Stimulated activated CD8-positive, alpha-beta memory T cell treated with anti-CD3 and anti-CD28 coated beads, Interleukin-15, amount 100 ng/mL, for 1 hour (primary cell): ENCODE measurements around the gene ZBTB42.

ENCODE experiments used
- DNase-seq: peaks from one replicate; pipeline ENCODE4 v3.0.0-alpha.2; 2020; ENCODE audit warnings: low read depth

ZBTB42 gene

GRCh38 chr14:104782808-104783139, 18.1 kb upstream of the ZBTB42 start:
- DNase-seq, result no peak

DNA sequence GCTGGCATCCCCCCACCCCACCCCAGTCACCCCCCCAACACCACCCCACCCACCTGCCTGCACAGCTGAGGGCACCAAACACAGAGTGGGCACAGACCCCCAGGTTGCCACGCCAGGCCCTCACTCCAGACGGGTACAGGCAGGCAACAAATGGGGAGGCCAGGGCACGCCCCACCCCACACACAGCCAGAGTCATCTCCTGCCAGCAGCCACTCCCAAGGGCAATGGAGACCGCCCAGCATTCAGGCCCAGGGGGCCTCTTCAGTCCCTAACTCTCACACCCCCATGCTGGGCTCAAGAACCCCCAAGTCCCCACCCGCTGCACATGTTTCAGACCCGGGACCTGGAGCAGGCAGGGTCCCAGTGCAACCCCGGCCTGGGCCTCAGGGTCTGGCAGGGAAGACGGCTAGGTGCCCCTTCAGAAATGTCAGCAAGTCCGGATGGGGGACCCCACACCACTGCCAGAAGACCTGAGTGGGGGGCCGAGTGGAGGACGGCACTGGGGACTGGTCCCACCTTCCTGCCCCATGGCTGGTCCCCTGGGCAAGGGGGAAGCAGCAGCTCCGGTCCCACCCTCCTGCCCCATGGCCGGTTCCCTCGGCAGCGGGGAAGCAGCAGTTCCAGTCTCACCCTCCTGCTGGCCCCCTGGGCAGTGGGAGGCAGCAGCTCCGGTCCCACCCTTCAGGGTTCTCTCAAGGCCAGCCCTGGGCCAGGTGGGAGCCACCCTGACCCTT, 17.2 kb upstream of the ZBTB42 start:
- no peak for DNase-seq

DNA sequence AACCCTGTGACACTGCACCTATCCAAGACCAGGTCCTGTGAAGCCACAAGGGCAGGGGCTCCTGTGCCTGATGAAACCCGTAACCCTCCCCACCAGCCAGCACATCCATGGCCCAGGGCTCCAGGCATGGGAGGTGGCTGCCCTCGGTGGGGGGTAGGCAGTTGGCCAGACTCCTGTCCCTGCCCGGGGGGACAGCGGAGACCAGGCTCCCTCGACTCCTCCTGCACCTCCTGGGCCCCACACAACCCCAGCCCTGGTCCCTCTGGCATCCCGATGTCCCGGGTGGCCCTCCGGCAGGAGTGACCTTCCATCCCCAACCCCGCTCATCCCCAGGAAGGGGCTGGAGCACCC, 16.7 kb upstream of the ZBTB42 start:
- no peak for DNase-seq

- DNase-seq, result no peak
These were observed 15.8 kb upstream of the ZBTB42 start for GRCh38 chr14:104784846-104785707.

- no peak for DNase-seq
These were observed 15.2 kb upstream of the ZBTB42 start for GRCh38 chr14:104785708-104786080.

- DNase-seq, result no peak
These were observed 14.8 kb upstream of the ZBTB42 start for GRCh38 chr14:104786091-104786586.

DNA sequence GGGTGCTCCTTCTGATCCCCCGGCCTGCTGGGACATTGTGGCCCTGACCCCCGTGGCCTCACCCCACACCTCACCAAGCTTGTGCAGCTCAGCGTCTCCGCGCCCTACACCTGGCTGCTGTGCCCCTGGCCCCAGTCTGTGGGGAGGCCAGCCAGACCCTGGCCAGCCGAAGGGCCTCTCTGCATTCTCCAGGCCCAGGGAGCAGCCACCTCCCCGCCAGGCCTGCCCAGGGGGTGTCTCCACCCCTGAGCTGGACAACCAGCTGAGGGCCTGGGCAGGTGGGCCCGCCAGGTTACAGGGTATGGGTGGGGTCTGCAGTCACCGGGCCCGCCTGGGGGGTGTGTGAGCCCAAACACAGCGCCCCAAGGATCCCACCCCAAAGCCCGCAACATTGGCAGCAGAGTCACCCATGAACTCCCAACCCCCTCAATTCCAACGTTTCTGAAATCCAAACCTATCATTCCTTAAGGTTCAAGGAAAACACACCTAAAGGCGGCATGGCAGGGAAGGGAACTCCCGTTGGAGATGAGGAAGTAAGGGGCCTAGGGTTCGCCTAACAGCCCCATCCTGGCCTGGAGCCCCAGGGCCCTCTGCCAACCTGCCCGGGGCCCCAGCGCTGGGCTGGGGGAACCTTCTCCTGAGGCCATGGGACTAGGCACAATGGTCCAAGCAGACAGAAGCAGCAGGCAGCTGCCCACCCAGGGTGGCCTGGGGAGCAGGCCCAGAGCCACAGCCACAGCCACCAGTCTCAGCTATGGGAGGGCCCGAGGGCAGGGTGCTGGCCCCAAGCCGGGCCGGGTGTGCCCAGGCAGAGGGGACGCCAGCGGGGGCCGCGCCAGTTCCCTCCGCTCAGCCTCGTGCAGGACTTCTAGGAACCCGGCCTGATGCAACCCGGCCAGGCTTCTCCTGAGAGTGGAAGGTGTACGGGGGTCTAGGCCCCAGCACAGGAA, 13.9 kb upstream of the ZBTB42 start:
- DNase-seq, result no peak

- DNase-seq, result no peak
These were observed 13.2 kb upstream of the ZBTB42 start for GRCh38 chr14:104787736-104788135.

DNA sequence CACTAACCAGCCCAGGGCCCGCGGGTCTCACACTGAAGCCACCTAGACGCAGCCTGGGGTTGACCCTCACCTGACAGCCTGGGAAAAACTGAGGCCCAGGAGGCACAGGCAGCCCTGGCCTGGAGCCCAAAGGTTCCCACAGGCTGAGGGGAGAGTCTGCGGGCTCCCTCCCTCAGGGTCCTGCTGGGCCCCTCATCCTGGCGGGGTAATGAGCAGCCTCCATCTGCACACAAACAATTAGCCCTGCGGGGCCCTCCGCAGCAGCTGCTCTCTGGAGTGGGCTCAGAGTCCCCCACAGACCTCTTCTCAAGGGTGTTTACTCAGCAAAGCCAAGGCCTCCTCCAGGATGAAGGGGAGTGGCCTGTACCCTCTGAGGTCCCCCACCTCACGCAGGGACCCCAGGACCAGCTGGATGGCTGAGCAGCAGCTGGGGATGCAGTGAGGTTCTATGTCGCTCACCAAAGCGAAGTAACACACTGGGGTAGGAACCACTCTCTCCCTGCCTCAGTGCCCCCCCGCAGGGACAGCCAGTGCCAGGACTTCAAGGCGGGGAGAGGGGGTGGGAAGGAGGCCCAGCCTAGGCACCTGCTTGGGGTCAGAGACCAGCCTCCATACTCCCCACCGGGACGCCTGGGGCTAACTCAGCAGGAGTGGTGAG, 12.6 kb upstream of the ZBTB42 start:
- no peak for DNase-seq

DNA sequence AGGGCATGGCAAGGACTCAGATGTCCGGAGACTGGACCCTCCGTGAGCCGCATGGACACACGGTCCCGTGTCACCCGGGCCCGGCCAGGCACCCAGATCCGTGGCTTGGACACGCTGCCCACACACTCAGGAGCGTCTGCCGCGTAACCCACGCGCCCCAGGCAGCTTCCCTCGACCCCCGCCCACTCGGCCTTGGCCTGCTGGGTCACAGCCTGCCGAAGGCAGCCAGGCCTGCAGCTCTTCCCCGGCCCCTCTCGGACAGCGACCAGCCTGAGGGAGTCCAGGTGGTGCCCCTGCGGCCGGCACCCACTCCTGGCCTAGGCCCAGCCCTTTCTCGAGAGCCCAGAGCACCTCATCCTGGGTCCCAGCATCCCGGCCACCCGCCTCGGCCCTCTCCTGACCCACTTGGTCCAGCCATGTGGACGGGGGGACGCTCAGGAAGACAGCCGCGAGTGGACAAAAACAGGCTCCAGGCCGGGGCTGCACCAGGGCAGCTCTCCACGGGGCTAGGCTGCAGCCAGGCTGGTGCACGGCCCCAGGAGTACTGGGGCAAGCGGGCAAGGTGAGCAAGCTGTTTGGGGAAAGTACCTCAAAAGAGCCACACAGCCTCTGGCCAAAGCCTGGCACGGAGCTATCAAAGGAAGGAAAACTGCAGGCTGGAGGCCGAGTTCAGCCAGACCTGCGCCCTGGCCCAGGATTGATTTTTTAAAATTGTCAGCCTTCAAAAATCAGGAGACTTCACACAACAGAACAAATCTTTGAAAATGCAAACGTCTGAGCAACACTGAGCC, 11.8 kb upstream of the ZBTB42 start:
- DNase-seq, result no peak

DNA sequence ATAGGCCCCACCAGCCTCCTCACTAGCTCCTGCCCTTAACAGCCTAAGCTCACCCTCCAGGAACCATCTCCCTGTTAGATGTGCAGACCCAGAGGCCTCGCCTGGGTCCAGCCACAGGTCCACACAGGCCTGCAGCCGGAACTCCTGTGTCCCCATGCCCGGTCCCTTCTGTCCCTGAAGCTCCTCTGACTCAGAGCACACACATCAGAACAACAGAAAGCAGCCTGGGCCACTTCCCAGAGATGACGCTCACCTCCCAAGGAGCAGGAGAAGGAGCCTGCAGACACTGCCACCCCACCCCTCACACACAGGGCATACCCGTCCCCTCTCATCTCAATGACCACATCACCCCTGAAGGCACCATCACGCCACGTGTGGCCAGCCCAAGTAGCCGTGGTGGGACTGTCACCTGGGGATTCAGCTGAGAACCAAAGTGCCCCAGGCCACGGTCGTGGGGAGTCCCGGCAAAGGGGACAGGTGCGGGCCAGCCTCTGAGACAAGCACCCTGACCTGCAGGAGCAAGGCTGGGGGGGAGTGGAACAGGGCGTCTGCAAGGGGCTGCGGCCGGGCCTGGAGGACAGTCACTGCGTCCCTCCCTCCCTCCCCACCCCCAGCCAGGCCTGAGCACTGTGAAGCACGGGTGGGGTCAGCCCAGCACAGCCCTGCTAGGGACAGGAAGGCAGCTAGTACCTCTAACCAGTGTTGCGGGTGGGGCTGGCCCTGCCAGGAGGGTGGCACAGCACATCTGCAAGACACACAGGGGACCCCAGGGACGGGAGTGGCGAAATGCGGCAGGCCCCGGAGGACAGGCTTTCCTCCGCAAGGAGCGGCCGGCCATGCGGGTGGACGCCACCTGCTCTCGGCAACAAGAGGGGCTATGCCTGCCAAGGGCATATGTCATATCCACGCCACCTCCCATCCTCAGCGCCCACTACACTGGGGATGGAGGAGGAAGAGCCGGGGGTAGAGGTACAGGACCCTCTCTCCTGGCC, 10.9 kb upstream of the ZBTB42 start:
- no peak for DNase-seq

DNA sequence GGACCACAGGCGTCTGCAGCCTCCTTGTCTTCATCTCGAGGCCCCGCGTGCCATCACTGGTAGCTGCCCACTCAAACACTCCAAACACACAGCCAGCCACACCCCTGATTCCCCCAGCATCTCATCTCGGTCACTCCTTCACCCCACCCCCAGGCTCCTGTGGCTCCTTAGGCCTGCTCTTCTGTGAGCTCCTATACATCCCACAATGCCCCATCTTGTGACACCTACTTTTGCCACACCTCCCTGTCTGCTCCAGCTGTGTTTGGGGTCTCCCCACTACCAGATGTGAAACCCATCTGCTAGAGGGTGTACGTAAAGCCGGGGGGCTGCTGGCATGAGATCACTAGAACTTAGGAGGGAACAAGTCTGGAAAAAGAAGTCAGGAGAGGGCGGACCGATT, 9.5 kb upstream of the ZBTB42 start:
- no peak for DNase-seq

GRCh38 chr14:104792101-104792884, 8.6 kb upstream of the ZBTB42 start:
- DNase-seq, result no peak

- no peak for DNase-seq
These were observed 7.8 kb upstream of the ZBTB42 start for GRCh38 chr14:104792945-104793702.

DNA sequence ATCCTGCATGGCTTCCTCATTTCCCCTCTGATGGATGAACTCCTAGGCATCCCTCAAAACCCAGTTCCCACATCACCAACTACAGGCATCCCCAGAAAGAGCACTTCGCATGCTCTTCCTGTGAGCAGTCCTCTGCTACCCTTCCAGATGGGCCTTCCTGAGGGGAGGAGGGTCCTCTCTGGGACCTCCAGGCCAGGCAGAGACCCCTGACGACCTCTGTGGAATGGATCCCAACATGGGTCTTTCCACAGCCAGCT, 7.3 kb upstream of the ZBTB42 start:
- DNase-seq, result no peak

- DNase-seq, result no peak
These were observed 6.8 kb upstream of the ZBTB42 start for GRCh38 chr14:104794099-104794498.

- DNase-seq, result no peak
These were observed 6.3 kb upstream of the ZBTB42 start for GRCh38 chr14:104794631-104794992.

DNA sequence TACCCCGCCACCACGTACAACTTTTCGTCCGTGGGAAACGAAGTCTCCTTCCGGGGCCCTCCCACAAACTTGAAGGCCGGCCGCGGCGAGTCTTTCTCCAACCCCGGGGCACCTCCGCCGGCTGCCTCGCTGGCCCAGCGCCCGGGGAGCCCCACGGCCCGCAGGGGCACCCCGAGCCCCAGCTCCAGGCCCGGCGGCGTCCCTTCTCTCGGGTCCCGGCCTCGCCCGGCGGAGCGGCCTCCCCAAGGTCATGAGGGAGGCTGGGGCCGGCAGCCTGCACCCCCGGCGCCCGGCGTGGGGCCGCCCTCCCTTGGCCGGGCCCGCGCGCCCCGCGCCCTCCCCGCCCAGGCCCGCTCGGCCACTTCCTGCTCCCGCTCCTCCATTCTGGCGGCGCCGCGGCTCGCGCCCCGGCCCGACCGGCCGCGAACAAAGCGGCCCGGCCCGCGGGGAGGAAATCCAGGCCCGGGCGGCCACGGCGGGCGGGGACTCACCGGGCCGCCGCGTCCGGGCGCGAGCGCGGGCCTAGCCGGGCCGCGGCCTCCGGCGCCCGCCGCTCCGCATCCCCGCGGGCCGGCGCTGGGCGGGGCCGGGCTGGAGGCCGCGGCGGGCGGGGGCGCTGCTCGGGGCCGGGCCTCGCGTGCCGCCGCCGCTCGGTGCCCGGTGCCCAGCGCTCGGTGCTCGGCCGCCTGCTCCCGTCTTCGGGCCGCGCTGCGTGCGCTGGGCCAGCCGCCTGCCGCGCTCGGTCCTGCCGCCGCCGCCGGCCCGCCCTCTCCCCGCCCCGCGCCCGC, 5.7 kb upstream of the ZBTB42 start, which contains the start of gene AKT1:
TSS of gene AKT1 (minus strand) at position 756 of the 788 bp plus-strand sequence. CDS start 3,105 bp downstream, outside the sequence.
- DNase-seq, result no peak
